A549 (cell line): Measurements from ENCODE around the gene IFIT2.
A peak's percentile ranks its signal among the peaks of the same experiment; 100 is the strongest.

Experiments
- BHLHE40 ChIP-seq: IDR thresholded peaks from 2 replicates; pipeline ENCODE4 v1.6.1; 2012; ENCODE audit warnings: low read depth, low read length, inconsistent platforms
- HDAC2 ChIP-seq: fragments of 200-600 bp; sonication (generic); IDR thresholded peaks from 2 replicates; pipeline ENCODE4 v1.6.1; 2016
- KDM1A ChIP-seq: fragments of 200-600 bp; sonication (generic); IDR thresholded peaks from 2 replicates; pipeline ENCODE4 v1.6.1; 2016; ENCODE audit warnings: low read depth, mild to moderate bottlenecking
- POLR2A ChIP-seq: IDR thresholded peaks from 2 replicates; pipeline ENCODE4 v1.6.1; 2012; ENCODE audit warnings: mild to moderate bottlenecking, low read length
- RAD21 ChIP-seq, 2 experiments: fragments of >200 bp in 1 of 2; sonication (Bioruptor Twin) in 1 of 2; formaldehyde crosslinking in 1 of 2; IDR thresholded peaks in 1 of 2; conservative IDR thresholded peaks in 1 of 2; 2 replicates in 1 of 2; 3 replicates in 1 of 2; pipeline ENCODE4 v1.6.1; 2012 to 2018; ENCODE audit warnings: inconsistent platforms in 1 of 2
- RCOR1 ChIP-seq: fragments of 150-350 bp; IDR thresholded peaks from 2 replicates; pipeline ENCODE4 v1.6.1; 2014; ENCODE audit warnings: antibody characterized with exemption, low read length, low read depth
- TF ChIP-seq, protein P1 (sequence below): fragments of >200 bp; sonication (Bioruptor Twin); formaldehyde crosslinking; IDR thresholded peaks from 3 replicates; pipeline ENCODE4 v1.5.1; 2016
- TF ChIP-seq, protein P2 (sequence below): fragments of 450-650 bp; IDR thresholded peaks from 2 replicates; pipeline ENCODE4 v1.6.1; 2014; ENCODE audit warnings: antibody characterized with exemption
- TF ChIP-seq, protein P3 (sequence below): fragments of 200-600 bp; sonication (generic); IDR thresholded peaks from 2 replicates; pipeline ENCODE4 v1.6.1; 2016; ENCODE audit warnings: antibody characterized with exemption, mild to moderate bottlenecking, moderate library complexity
- TF ChIP-seq, protein P4 (sequence below): fragments of 150-350 bp; IDR thresholded peaks from 2 replicates; pipeline ENCODE4 v1.6.1; 2014; ENCODE audit warnings: low read depth, mild to moderate bottlenecking, low read length

DNA sequence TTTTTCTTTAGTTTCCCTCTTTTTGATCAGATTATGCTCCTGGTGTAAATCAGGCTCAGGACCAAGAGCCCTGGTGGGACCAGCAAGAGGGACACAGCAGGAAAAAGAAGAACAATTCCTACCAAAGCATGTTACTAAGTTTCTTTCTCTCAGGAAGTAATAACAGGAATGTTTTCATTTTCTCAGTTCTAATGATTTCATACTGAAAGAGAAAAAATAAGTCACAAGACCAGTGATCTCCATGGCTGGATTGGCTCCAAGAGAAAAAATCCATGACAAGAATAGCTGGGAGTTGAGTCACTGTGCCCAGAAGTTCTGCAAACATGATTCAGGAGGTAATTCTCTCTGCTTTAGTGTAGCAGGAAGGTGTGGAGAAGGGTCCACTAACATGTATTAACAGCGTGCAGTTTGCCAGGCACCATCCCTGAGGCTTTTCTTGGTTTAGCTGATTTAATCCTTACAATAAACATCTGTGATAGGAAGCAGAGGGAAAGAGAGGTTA lies 23.8 kb upstream of the IFIT2 start:
- TF ChIP-seq, protein P1, sequence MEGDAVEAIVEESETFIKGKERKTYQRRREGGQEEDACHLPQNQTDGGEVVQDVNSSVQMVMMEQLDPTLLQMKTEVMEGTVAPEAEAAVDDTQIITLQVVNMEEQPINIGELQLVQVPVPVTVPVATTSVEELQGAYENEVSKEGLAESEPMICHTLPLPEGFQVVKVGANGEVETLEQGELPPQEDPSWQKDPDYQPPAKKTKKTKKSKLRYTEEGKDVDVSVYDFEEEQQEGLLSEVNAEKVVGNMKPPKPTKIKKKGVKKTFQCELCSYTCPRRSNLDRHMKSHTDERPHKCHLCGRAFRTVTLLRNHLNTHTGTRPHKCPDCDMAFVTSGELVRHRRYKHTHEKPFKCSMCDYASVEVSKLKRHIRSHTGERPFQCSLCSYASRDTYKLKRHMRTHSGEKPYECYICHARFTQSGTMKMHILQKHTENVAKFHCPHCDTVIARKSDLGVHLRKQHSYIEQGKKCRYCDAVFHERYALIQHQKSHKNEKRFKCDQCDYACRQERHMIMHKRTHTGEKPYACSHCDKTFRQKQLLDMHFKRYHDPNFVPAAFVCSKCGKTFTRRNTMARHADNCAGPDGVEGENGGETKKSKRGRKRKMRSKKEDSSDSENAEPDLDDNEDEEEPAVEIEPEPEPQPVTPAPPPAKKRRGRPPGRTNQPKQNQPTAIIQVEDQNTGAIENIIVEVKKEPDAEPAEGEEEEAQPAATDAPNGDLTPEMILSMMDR: no peak
- TF ChIP-seq, protein P2, sequence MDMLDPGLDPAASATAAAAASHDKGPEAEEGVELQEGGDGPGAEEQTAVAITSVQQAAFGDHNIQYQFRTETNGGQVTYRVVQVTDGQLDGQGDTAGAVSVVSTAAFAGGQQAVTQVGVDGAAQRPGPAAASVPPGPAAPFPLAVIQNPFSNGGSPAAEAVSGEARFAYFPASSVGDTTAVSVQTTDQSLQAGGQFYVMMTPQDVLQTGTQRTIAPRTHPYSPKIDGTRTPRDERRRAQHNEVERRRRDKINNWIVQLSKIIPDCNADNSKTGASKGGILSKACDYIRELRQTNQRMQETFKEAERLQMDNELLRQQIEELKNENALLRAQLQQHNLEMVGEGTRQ: no peak
- TF ChIP-seq HDAC2 (no peak), RCOR1 (no peak), POLR2A (no peak), KDM1A (no peak), BHLHE40 (no peak), RAD21 (conservative IDR thresholded peaks at IDR 0.05 in 1 of 2, IDR thresholded peaks at IDR 0.05 in 1 of 2) (peak; percentile 6 to 27; a peak in 2 of 5 replicates)
- TF ChIP-seq, protein P3, sequence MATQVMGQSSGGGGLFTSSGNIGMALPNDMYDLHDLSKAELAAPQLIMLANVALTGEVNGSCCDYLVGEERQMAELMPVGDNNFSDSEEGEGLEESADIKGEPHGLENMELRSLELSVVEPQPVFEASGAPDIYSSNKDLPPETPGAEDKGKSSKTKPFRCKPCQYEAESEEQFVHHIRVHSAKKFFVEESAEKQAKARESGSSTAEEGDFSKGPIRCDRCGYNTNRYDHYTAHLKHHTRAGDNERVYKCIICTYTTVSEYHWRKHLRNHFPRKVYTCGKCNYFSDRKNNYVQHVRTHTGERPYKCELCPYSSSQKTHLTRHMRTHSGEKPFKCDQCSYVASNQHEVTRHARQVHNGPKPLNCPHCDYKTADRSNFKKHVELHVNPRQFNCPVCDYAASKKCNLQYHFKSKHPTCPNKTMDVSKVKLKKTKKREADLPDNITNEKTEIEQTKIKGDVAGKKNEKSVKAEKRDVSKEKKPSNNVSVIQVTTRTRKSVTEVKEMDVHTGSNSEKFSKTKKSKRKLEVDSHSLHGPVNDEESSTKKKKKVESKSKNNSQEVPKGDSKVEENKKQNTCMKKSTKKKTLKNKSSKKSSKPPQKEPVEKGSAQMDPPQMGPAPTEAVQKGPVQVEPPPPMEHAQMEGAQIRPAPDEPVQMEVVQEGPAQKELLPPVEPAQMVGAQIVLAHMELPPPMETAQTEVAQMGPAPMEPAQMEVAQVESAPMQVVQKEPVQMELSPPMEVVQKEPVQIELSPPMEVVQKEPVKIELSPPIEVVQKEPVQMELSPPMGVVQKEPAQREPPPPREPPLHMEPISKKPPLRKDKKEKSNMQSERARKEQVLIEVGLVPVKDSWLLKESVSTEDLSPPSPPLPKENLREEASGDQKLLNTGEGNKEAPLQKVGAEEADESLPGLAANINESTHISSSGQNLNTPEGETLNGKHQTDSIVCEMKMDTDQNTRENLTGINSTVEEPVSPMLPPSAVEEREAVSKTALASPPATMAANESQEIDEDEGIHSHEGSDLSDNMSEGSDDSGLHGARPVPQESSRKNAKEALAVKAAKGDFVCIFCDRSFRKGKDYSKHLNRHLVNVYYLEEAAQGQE: no peak
- TF ChIP-seq, protein P4, sequence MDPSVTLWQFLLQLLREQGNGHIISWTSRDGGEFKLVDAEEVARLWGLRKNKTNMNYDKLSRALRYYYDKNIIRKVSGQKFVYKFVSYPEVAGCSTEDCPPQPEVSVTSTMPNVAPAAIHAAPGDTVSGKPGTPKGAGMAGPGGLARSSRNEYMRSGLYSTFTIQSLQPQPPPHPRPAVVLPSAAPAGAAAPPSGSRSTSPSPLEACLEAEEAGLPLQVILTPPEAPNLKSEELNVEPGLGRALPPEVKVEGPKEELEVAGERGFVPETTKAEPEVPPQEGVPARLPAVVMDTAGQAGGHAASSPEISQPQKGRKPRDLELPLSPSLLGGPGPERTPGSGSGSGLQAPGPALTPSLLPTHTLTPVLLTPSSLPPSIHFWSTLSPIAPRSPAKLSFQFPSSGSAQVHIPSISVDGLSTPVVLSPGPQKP: no peak
